GM19023 (cell line): Measurements from ENCODE around the gene CLDN10.

ENCODE experiments used
- ATAC-seq: cut with Tn5 transposase; IDR thresholded peaks from one replicate; pipeline ENCODE4 v1.9.1; 2021; ENCODE audit warnings: mild to moderate bottlenecking, moderate library complexity; ENCODE audit not compliant: unreplicated experiment

The CLDN10 gene

GRCh38 chr13:95593462-95593861 lies 40.9 kb downstream of the CLDN10 start:
- no peak for ATAC-seq

- ATAC-seq: no peak
Observed at GRCh38 chr13:95596701-95597100, 44.2 kb downstream of the CLDN10 start.

GRCh38 chr13:95601216-95601615 lies 48.7 kb downstream of the CLDN10 start:
- ATAC-seq: no peak

- ATAC-seq: no peak
Observed at GRCh38 chr13:95601906-95602305, 49.4 kb downstream of the CLDN10 start.

- ATAC-seq: no peak
Observed at GRCh38 chr13:95603887-95604555, 51.5 kb downstream of the CLDN10 start.

- ATAC-seq: no peak
Observed at GRCh38 chr13:95604556-95604915, 52.0 kb downstream of the CLDN10 start.

GRCh38 chr13:95605448-95606125 lies 53.1 kb downstream of the CLDN10 start:
- no peak for ATAC-seq

GRCh38 chr13:95607366-95607765 lies 54.8 kb downstream of the CLDN10 start:
- no peak for ATAC-seq

GRCh38 chr13:95608640-95609323 lies 56.3 kb downstream of the CLDN10 start:
- peak; percentile 55 for ATAC-seq

GRCh38 chr13:95614641-95615245 lies 62.2 kb downstream of the CLDN10 start:
- no peak for ATAC-seq

- ATAC-seq: no peak
Observed at GRCh38 chr13:95615539-95615938, 63.0 kb downstream of the CLDN10 start.

- ATAC-seq: no peak
Observed at GRCh38 chr13:95620030-95620824, 67.7 kb downstream of the CLDN10 start.

- no peak for ATAC-seq
Observed at GRCh38 chr13:95620825-95621498, 68.4 kb downstream of the CLDN10 start.

- no peak for ATAC-seq
Observed at GRCh38 chr13:95623141-95623540, 70.6 kb downstream of the CLDN10 start.

GRCh38 chr13:95624020-95624419 lies 71.5 kb downstream of the CLDN10 start:
- ATAC-seq: peak; percentile 54

GRCh38 chr13:95626768-95627167 lies 74.2 kb downstream of the CLDN10 start:
- no peak for ATAC-seq

GRCh38 chr13:95627590-95627989 lies 75.1 kb downstream of the CLDN10 start:
- no peak for ATAC-seq

GRCh38 chr13:95628488-95628887 lies 76.0 kb downstream of the CLDN10 start:
- no peak for ATAC-seq

- no peak for ATAC-seq
Observed at GRCh38 chr13:95629071-95629470, 76.6 kb downstream of the CLDN10 start.
